Natural killer cell (primary cell): ENCODE results near the gene RSL24D1. TPM values are rescaled to one million over a fixed set of nuclear protein-coding genes. Genes with fewer than 3 reads are reported as not detected.
A peak's percentile ranks its signal among the peaks of the same experiment; 100 is the strongest.

Source experiments
- ATAC-seq, 3 donors: fragments of 150-1000 bp in 2 of 3; fragments of 200-7000 bp in 1 of 3; cut with Tn5 transposase; 1 replicate in 1 of 3; 2 replicates in 2 of 3; pipeline ENCODE4 v1.10.0; 2021; ENCODE audit warnings: mild to moderate bottlenecking in 2 of 3, moderate library complexity in 2 of 3
- DNase-seq, 2 donors: peaks; one replicate each; pipeline versions ENCODE4 v3.0.0 to v3.0.0-alpha.2; 2013 to 2021; ENCODE audit warnings: mixed read lengths in 1 of 2
- H3K27ac ChIP-seq: one replicate; pipeline ENCODE4 v1.5.1; 2013; ENCODE audit warnings: mild to moderate bottlenecking, low read length
- H3K27me3 ChIP-seq: one replicate; pipeline ENCODE4 v1.6.1; 2013; ENCODE audit warnings: low read length; ENCODE audit not compliant: control insufficient read depth, insufficient read depth
- H3K36me3 ChIP-seq: one replicate; pipeline ENCODE4 v1.6.1; 2013; ENCODE audit warnings: low read length; ENCODE audit not compliant: control insufficient read depth, insufficient read depth
- H3K4me1 ChIP-seq: one replicate; pipeline ENCODE4 v1.6.1; 2013; ENCODE audit warnings: low read length; ENCODE audit not compliant: control insufficient read depth, insufficient read depth
- H3K4me3 ChIP-seq: one replicate; pipeline ENCODE4 v1.5.1; 2013; ENCODE audit warnings: low read length
- H3K9me3 ChIP-seq: one replicate; pipeline ENCODE4 v1.6.1; 2013; ENCODE audit warnings: low read length; ENCODE audit not compliant: control insufficient read depth, insufficient read depth
- H3K27ac Mint-ChIP-seq, 2 donors: one replicate each; pipeline ENCODE4 v1.8.0; 2022; ENCODE audit warnings: mild to moderate bottlenecking in 2 of 2, mixed read lengths in 2 of 2, moderate library complexity in 1 of 2
- H3K27me3 Mint-ChIP-seq, 2 donors: one replicate each; pipeline ENCODE4 v1.8.0; 2022; ENCODE audit warnings: low read depth in 2 of 2, mixed read lengths in 2 of 2
- H3K36me3 Mint-ChIP-seq: one replicate; pipeline ENCODE4 v1.8.0; 2022; ENCODE audit warnings: mixed read lengths
- H3K4me1 Mint-ChIP-seq, 2 donors: one replicate each; pipeline ENCODE4 v1.8.0; 2022; ENCODE audit warnings: mixed read lengths in 2 of 2
- H3K4me3 Mint-ChIP-seq: one replicate; pipeline ENCODE4 v1.8.0; 2022; ENCODE audit warnings: mild to moderate bottlenecking, moderate library complexity, mixed read lengths
- H3K9me3 Mint-ChIP-seq, 2 donors: one replicate each; pipeline ENCODE4 v1.8.0; 2022; ENCODE audit warnings: mixed read lengths in 2 of 2
- WGBS: methylation state at CpG from one replicate; pipeline ENCODE4 v1.1.7; 2013; ENCODE audit warnings: missing lambda C conversion rate; ENCODE audit not compliant: insufficient coverage; 5-methylcytosine and 5-hydroxymethylcytosine counted together
- intact Hi-C: fragments of 100-400 bp; cut with micrococcal nuclease; formaldehyde crosslinking; loops from one replicate; pipeline ENCODE4 v1.14.2; 2022
- total RNA-seq, 4 donors: library from RNA; stranded (reverse); fragments of 120-200 nt in 1 of 4; gene quantifications; one replicate each; pipeline versions ENCODE4 v1.2.3 to v1.2.4, GENCODE V29; 2013 to 2022
- TF ChIP-seq, protein P1 (sequence below): fragments of 200-600 bp; IDR thresholded peaks from one replicate; pipeline ENCODE4 v1.8.0; 2022; ENCODE audit warnings: antibody characterized with exemption

RSL24D1 gene
- total RNA-seq, 3 donors from 2014 or later (not counting 1 experiment from before 2014, with no cell fraction given), result 97.4 to 102 (median 102) TPM

DNA sequence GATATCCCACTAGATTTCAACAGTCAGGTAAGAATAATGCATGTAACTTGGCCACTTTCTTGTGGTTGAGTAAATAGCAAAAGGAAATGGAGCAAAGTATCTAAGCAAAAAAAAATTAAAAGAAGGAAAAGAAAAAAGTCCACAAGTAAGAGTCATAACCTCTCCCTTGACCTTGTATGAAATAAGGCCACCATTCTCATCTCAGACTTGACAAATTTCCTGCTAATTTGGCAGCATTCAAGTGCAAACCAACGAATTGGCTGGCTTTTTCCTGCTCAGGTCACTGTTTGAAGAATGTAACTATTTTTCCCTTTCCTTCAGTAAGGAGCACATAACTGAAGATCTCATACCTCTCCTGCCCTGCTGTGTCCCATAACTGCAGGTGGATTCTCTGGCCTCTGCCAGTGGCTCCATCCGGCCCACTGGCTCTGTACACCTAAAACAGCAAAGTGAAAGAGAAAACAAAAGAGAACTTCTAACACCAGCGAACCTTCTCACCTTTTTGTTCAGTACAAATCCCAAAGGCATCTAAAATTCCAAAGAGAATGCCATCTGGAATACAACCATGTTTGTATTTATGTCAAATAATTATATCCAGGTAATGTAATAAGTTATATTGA, 33.4 kb upstream of the RSL24D1 start:
- peak in 1 of 2 donors; percentile 48 for DNase-seq
- intact Hi-C loops, result no loop called here
- H3K9me3 ChIP-seq, result no peaks in the 10 kb centered on the region
- Mint-ChIP-seq H3K36me3 (peaks cover 9% of the 10 kb centered on the region), H3K4me3 (peak overlapping the region; percentile 52), H3K27ac (peak overlapping the region; percentile 84 to 91), H3K4me1 (peaks cover 30 to 33% of the 10 kb centered on the region in 2 donors), H3K27me3 (no peaks in the 10 kb centered on the region), H3K9me3 (no peaks in the 10 kb centered on the region)
- peak overlapping the region; percentile 58 for H3K27ac ChIP-seq
- peaks cover 33% of the 10 kb centered on the region for H3K36me3 ChIP-seq
- peaks cover 6% of the 10 kb centered on the region for H3K4me1 ChIP-seq
- peak; percentile 54 to 92 (median 71) for ATAC-seq
- no peak overlapping the region for H3K4me3 ChIP-seq
- 43% methylated on average over 3 of the region's 3 CpGs for WGBS
- no peaks in the 10 kb centered on the region for H3K27me3 ChIP-seq
- TF ChIP-seq, protein P1, sequence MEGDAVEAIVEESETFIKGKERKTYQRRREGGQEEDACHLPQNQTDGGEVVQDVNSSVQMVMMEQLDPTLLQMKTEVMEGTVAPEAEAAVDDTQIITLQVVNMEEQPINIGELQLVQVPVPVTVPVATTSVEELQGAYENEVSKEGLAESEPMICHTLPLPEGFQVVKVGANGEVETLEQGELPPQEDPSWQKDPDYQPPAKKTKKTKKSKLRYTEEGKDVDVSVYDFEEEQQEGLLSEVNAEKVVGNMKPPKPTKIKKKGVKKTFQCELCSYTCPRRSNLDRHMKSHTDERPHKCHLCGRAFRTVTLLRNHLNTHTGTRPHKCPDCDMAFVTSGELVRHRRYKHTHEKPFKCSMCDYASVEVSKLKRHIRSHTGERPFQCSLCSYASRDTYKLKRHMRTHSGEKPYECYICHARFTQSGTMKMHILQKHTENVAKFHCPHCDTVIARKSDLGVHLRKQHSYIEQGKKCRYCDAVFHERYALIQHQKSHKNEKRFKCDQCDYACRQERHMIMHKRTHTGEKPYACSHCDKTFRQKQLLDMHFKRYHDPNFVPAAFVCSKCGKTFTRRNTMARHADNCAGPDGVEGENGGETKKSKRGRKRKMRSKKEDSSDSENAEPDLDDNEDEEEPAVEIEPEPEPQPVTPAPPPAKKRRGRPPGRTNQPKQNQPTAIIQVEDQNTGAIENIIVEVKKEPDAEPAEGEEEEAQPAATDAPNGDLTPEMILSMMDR, result no peak

DNA sequence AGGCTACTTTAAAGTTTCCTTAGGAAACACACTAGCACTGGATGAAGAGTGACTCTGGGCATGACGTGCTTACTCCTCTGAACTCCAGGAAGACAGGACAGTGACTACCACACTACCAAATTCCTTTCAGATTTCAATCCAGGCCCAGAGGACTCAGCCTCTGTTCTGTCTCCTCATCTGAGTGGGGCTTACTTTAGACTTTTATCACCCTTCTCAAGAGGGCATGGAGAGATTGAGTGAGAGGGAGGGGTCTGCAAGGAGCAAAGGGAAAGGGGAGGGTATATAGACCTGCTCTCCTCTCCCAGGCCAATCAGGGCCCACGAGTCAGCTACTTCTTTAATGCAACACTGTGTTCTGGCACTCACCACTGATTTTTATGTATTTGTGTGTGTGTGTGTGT, 29.4 kb upstream of the RSL24D1 start:
- DNase-seq (no peak), ATAC-seq (no peak)
- peaks cover 24% of the 10 kb centered on the region for H3K36me3 ChIP-seq
- intact Hi-C loops, result no loop called here
- no peak overlapping the region for H3K27ac ChIP-seq
- peaks cover 54 to 65% of the 10 kb centered on the region in 2 donors for H3K4me1 Mint-ChIP-seq
- H3K4me3 ChIP-seq, result no peak overlapping the region
- H3K9me3 Mint-ChIP-seq, result no peaks in the 10 kb centered on the region
- no peaks in the 10 kb centered on the region for H3K27me3 Mint-ChIP-seq
- H3K27ac Mint-ChIP-seq, result peak overlapping the region in 1 of 2 donors; percentile 79
- H3K27me3 ChIP-seq, result no peaks in the 10 kb centered on the region
- H3K9me3 ChIP-seq, result no peaks in the 10 kb centered on the region
- peaks cover 35% of the 10 kb centered on the region for H3K4me1 ChIP-seq
- TF ChIP-seq, protein P1, result no peak
- 100% methylated on average over 2 of the region's 2 CpGs for WGBS
- no peak overlapping the region for H3K4me3 Mint-ChIP-seq
- H3K36me3 Mint-ChIP-seq, result peaks cover 9% of the 10 kb centered on the region

DNA sequence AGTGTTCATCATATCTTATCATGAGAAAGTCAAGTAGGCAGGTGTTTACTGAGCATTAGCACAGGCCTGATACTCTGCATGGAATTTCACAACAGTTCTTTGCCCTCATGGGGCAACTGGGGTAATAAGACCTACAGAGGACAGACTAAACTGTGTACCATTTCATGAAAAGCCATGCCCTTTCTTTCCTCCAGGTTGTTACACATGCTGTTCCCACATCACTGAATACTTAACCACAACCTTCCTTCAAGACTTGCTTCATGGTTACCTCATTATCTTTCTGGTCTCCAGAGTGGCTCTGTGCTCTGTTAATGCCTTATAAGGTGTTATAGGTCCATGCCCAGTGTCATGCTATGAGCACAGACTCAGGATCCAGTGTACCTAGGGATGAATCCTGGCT, 28.2 kb upstream of the RSL24D1 start:
- Mint-ChIP-seq H3K4me3 (no peak overlapping the region), H3K4me1 (peaks cover 50 to 63% of the 10 kb centered on the region in 2 donors), H3K27ac (peak overlapping the region; percentile 79 to 81), H3K27me3 (no peaks in the 10 kb centered on the region), H3K36me3 (peaks cover 9% of the 10 kb centered on the region), H3K9me3 (no peaks in the 10 kb centered on the region)
- Histone ChIP-seq H3K4me1 (peaks cover 35% of the 10 kb centered on the region), H3K27ac (peak overlapping the region; percentile 6), H3K36me3 (peaks cover 23% of the 10 kb centered on the region), H3K4me3 (no peak overlapping the region), H3K27me3 (no peaks in the 10 kb centered on the region), H3K9me3 (no peaks in the 10 kb centered on the region)
- ATAC-seq, result peak in 1 of 3 donors; percentile 61
- TF ChIP-seq, protein P1, result no peak
- peak in 1 of 2 donors; percentile 65 for DNase-seq
- intact Hi-C loops, result loop anchor here (5.0 kb wide), 1 partner anchor 32 kb away; no protein-coding TSS in a partner anchor

DNA sequence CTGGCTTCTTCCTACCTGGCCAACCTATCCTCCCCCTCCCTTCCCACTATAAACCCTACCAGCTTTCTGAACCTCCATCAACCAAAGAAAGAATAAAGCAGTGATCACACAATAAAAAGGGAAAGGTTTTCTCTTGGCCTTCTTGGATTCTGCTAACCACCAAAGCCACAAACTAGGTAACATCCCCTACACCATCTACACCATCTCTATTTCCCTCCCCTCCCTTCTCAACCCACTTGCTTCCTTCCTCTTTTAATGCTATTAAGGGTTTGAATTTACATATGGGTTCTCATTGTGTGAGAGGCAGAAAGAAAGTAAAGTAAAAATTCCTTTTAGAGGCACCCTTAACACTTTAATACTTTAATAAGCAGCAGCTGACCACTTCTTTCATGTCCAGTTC, 25.8 kb upstream of the RSL24D1 start:
- H3K9me3 ChIP-seq, result no peaks in the 10 kb centered on the region
- peak in 2 of 3 donors; percentile 51 to 69 for ATAC-seq
- H3K36me3 Mint-ChIP-seq, result no peaks in the 10 kb centered on the region
- DNase-seq, result peak in 1 of 2 donors; percentile 58
- no peaks in the 10 kb centered on the region for H3K27me3 ChIP-seq
- H3K4me1 Mint-ChIP-seq, result peaks cover 66 to 71% of the 10 kb centered on the region in 2 donors
- peaks cover 35% of the 10 kb centered on the region for H3K4me1 ChIP-seq
- H3K9me3 Mint-ChIP-seq, result no peaks in the 10 kb centered on the region
- TF ChIP-seq, protein P1, result no peak
- H3K27ac Mint-ChIP-seq, result peak overlapping the region; percentile 81 to 91
- H3K27me3 Mint-ChIP-seq, result no peaks in the 10 kb centered on the region
- H3K27ac ChIP-seq, result peak overlapping the region; percentile 76
- no peak overlapping the region for H3K4me3 ChIP-seq
- H3K36me3 ChIP-seq, result peaks cover 18% of the 10 kb centered on the region
- intact Hi-C loops, result loop anchor here (5.0 kb wide), 1 partner anchor 35 kb away; no protein-coding TSS in a partner anchor
- peak overlapping the region; percentile 56 for H3K4me3 Mint-ChIP-seq
